Immature natural killer cell (primary cell): ENCODE measurements around the gene POTEH. TPM values are rescaled to one million over a fixed set of nuclear protein-coding genes. Genes with fewer than 3 reads are reported as not detected.
"Not testable (repeated sequence)": the region's sequence is repeated elsewhere in the genome, so short reads cannot be mapped to it uniquely, and the experiment has no call there.

Experiments
- DNase-seq, 3 donors: peaks; one replicate each; pipeline ENCODE4 v3.0.0; 2022; ENCODE audit warnings: mixed read lengths in 1 of 3
- H3K27ac Mint-ChIP-seq, 6 donors: one replicate each; pipeline ENCODE4 v1.8.0; 2020; ENCODE audit warnings: mixed read lengths in 6 of 6, mild to moderate bottlenecking in 5 of 6, inconsistent platforms in 4 of 6, moderate library complexity in 3 of 6
- H3K27me3 Mint-ChIP-seq, 3 donors: one replicate each; pipeline ENCODE4 v1.8.0; 2020 to 2021; ENCODE audit warnings: low read depth in 3 of 3, mild to moderate bottlenecking in 3 of 3, mixed read lengths in 3 of 3, moderate library complexity in 3 of 3, inconsistent platforms in 1 of 3
- H3K36me3 Mint-ChIP-seq, 3 donors: one replicate each; pipeline ENCODE4 v1.8.0; 2020; ENCODE audit warnings: mixed read lengths in 3 of 3, inconsistent platforms in 2 of 3, mild to moderate bottlenecking in 2 of 3
- H3K4me1 Mint-ChIP-seq, 2 donors: one replicate each; pipeline ENCODE4 v1.8.0; 2020; ENCODE audit warnings: inconsistent platforms in 2 of 2, mild to moderate bottlenecking in 2 of 2, mixed read lengths in 2 of 2, moderate library complexity in 1 of 2
- H3K4me3 Mint-ChIP-seq, 5 donors: one replicate each; pipeline ENCODE4 v1.8.0; 2020; ENCODE audit warnings: mild to moderate bottlenecking in 5 of 5, mixed read lengths in 5 of 5, inconsistent platforms in 3 of 5, moderate library complexity in 3 of 5
- H3K9me3 Mint-ChIP-seq, 6 donors: one replicate each; pipeline ENCODE4 v1.8.0; 2020; ENCODE audit warnings: mild to moderate bottlenecking in 6 of 6, mixed read lengths in 6 of 6, inconsistent platforms in 4 of 6, moderate library complexity in 3 of 6
- polyA plus RNA-seq, 3 donors: library from polyadenylated mRNA; unstranded; fragments of 300-500 nt; fragmentation: Illumina TruSeq; gene quantifications; one replicate each; pipeline ENCODE4 v1.2.3, GENCODE V29; 2021

The POTEH gene
- not detected for polyA plus RNA-seq

GRCh38 chr22:15689749-15690125 lies at the start of gene POTEH:
POTEH (plus strand) TSS chr22:15690026; CDS start chr22:15690078, 52 bp downstream.
- not testable (repeated sequence) for H3K27ac Mint-ChIP-seq, H3K36me3 Mint-ChIP-seq, DNase-seq, H3K27me3 Mint-ChIP-seq, H3K9me3 Mint-ChIP-seq, H3K4me1 Mint-ChIP-seq, H3K4me3 Mint-ChIP-seq

- H3K36me3 Mint-ChIP-seq, H3K4me3 Mint-ChIP-seq, H3K4me1 Mint-ChIP-seq, H3K27me3 Mint-ChIP-seq, DNase-seq, H3K27ac Mint-ChIP-seq, H3K9me3 Mint-ChIP-seq: not testable (repeated sequence)
These were observed 47.5 kb upstream of the POTEH start for GRCh38 chr22:15642288-15642861.

DNA sequence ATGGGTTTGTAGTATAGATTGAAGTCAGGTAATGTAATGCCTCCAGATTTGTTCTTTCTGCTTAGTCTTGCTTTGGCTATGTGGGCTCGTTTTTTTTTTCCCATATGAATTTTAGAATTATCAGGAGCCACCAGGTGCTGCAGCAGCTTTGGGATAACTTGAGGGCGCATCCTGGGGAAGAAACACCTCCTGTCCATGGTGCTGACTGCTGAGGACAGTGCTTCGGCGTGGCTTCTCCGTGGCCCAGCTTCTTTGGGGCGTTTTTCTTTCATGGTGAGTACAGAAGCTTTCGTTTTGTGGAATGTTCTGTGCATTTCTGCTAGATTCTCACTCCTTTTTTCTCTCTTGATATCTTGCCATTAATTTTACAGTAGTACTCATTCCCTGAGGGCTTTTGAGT lies 37.9 kb upstream of the POTEH start:
- H3K4me1 Mint-ChIP-seq, DNase-seq, H3K9me3 Mint-ChIP-seq, H3K27ac Mint-ChIP-seq, H3K27me3 Mint-ChIP-seq, H3K4me3 Mint-ChIP-seq, H3K36me3 Mint-ChIP-seq: not testable (repeated sequence)

DNA sequence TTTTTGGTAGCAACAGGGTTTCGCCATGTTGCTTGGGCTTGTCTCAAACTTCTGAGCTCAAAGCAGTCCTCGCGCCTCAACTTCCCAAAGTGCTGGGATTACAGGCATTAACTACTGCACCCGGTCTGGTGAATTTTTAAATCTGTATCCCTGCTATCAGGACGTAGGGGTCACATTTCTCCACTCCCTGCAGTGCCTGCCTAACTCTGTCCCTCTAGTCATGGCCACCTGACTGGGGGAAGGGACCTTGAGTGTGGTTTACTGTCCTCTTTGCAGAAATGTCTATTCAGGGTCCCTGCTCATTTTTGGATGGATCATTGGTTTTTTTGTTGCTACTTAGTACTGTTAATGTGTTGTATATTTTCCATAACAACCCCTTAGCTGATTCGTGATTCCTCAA lies 37.1 kb upstream of the POTEH start:
- H3K9me3 Mint-ChIP-seq = not testable (repeated sequence)

GRCh38 chr22:15653241-15653640 lies 36.6 kb upstream of the POTEH start:
- DNase-seq, H3K27ac Mint-ChIP-seq, H3K4me1 Mint-ChIP-seq, H3K36me3 Mint-ChIP-seq, H3K9me3 Mint-ChIP-seq, H3K27me3 Mint-ChIP-seq, H3K4me3 Mint-ChIP-seq: not testable (repeated sequence)

More for the DNA sequence above, 37.1 kb upstream of the POTEH start:
- not testable (repeated sequence) for H3K27ac Mint-ChIP-seq, H3K4me1 Mint-ChIP-seq, H3K36me3 Mint-ChIP-seq, H3K27me3 Mint-ChIP-seq, DNase-seq, H3K4me3 Mint-ChIP-seq

GRCh38 chr22:15661102-15661501 lies 28.7 kb upstream of the POTEH start:
- H3K27me3 Mint-ChIP-seq, H3K36me3 Mint-ChIP-seq, H3K27ac Mint-ChIP-seq, H3K4me1 Mint-ChIP-seq, H3K4me3 Mint-ChIP-seq, DNase-seq, H3K9me3 Mint-ChIP-seq: not testable (repeated sequence)

DNA sequence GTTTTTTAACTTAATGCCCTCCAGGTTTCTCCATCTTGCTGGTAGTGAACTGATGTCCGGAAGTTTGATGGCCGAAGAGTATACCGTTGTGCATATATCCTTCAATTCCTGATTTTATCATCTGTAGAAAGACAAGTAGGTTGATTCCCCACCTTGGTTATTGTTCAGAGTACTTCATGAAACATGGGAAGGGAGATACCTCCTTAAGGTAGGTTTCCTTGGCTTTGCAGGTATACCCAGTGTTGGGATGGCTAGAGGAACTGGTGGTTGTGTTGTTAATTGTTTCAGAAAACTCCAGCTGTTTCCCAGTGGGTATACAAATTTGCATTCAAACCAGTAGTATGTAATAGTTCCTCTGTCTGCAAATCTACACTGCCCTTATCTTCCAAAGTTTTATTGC lies 25.1 kb upstream of the POTEH start:
- not testable (repeated sequence) for H3K36me3 Mint-ChIP-seq

DNA sequence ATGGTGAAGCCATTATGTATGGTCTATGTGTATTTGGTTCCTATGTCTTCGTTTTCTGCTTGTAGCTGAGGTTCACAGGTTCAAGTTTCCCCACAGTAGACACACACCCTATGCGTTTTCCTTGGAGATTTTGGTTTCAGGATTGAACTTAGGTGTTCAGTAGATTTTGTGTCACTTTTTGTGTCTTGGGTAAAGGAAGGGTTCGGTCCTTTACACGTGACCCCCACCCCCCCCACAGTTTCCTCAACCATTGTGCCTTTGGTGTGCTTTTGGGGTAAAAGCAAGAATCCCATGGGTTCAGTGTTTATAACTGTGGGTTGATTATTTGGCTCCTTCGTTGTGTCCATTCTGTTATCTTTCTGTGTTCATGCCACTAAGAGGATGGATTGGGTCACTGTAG lies 24.3 kb upstream of the POTEH start:
- not testable (repeated sequence) for H3K4me3 Mint-ChIP-seq, H3K36me3 Mint-ChIP-seq, DNase-seq, H3K27ac Mint-ChIP-seq, H3K27me3 Mint-ChIP-seq, H3K9me3 Mint-ChIP-seq, H3K4me1 Mint-ChIP-seq

More for the DNA sequence above, 25.1 kb upstream of the POTEH start:
- H3K27me3 Mint-ChIP-seq, H3K4me1 Mint-ChIP-seq, H3K9me3 Mint-ChIP-seq, H3K27ac Mint-ChIP-seq, H3K4me3 Mint-ChIP-seq, DNase-seq: not testable (repeated sequence)

GRCh38 chr22:15669430-15669829 lies 20.4 kb upstream of the POTEH start:
- not testable (repeated sequence) for H3K4me3 Mint-ChIP-seq, H3K27me3 Mint-ChIP-seq, DNase-seq, H3K4me1 Mint-ChIP-seq, H3K9me3 Mint-ChIP-seq, H3K27ac Mint-ChIP-seq, H3K36me3 Mint-ChIP-seq

- H3K4me1 Mint-ChIP-seq, H3K36me3 Mint-ChIP-seq, H3K4me3 Mint-ChIP-seq, H3K27me3 Mint-ChIP-seq, DNase-seq, H3K9me3 Mint-ChIP-seq, H3K27ac Mint-ChIP-seq: not testable (repeated sequence)
These were observed 10.1 kb upstream of the POTEH start for GRCh38 chr22:15679702-15680101.

DNA sequence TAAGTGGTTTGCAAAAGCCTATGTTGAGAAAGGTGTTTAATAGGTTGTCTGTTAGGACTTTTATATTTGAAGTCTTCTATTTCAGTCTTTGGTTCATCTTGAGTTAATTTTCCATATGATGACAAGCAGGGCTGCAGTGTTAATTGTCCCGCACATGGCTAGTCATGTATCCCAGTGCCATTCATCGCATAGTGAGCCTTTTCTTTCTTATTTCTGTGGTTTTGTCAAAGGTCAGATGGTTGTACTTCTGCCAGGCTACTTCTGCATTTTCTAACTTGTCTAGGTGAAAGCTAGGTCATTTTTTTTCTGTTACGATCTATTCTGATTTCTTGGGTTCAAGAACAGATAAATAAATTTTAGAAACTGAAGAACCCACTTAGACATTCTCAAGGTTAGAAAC lies 5.7 kb upstream of the POTEH start:
- not testable (repeated sequence) for H3K9me3 Mint-ChIP-seq, H3K27ac Mint-ChIP-seq, H3K4me1 Mint-ChIP-seq, H3K36me3 Mint-ChIP-seq, H3K4me3 Mint-ChIP-seq, H3K27me3 Mint-ChIP-seq, DNase-seq

DNA sequence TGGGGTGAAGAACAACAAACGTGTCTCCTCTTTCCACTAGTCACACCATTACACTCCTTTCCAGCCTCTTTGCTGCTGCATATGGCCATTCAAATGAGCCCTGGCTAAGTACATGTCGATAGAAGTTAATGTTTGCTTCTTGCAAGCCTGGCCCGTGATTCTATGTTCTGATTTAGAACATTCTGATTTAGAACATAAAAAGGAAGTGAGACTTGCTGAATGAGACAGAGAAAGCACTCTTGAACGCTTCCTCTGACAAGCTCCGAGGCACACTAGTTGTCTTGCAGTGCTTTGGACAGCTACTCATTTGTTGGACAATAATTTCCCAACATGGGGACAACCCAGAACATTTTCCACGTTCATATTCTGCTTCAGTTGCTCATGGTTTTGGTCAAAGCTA lies 5.1 kb upstream of the POTEH start:
- H3K9me3 Mint-ChIP-seq, H3K36me3 Mint-ChIP-seq, H3K4me3 Mint-ChIP-seq, DNase-seq, H3K27me3 Mint-ChIP-seq, H3K4me1 Mint-ChIP-seq, H3K27ac Mint-ChIP-seq: not testable (repeated sequence)

DNA sequence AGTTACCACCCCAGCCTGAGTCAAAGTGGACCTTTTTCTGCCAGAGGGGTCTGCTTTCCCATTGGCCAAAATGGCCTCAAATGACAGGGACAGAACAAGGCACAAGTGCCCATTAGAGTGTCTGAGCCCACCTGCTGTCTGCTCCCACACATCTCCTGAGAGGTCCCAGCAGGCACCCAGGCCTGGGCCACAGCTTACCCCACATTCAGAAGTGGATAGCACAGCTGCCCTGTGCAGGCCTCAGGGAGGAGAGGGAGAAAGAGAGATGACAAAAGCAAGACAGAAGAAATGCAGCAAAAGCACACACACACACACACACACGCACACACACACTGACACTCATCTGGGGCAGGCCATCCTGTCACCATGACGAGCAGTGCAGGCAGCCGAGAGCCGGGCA lies 4.2 kb upstream of the POTEH start:
- not testable (repeated sequence) for H3K27ac Mint-ChIP-seq, H3K4me1 Mint-ChIP-seq, H3K9me3 Mint-ChIP-seq, H3K36me3 Mint-ChIP-seq, H3K4me3 Mint-ChIP-seq, H3K27me3 Mint-ChIP-seq, DNase-seq

- H3K4me1 Mint-ChIP-seq, H3K27me3 Mint-ChIP-seq, H3K4me3 Mint-ChIP-seq, DNase-seq, H3K27ac Mint-ChIP-seq, H3K9me3 Mint-ChIP-seq, H3K36me3 Mint-ChIP-seq: not testable (repeated sequence)
These were observed 2.7 kb upstream of the POTEH start for GRCh38 chr22:15687086-15687485.

GRCh38 chr22:15687676-15688075 lies 2.1 kb upstream of the POTEH start:
- H3K27ac Mint-ChIP-seq, H3K36me3 Mint-ChIP-seq, H3K27me3 Mint-ChIP-seq, DNase-seq, H3K9me3 Mint-ChIP-seq, H3K4me1 Mint-ChIP-seq, H3K4me3 Mint-ChIP-seq: not testable (repeated sequence)

DNA sequence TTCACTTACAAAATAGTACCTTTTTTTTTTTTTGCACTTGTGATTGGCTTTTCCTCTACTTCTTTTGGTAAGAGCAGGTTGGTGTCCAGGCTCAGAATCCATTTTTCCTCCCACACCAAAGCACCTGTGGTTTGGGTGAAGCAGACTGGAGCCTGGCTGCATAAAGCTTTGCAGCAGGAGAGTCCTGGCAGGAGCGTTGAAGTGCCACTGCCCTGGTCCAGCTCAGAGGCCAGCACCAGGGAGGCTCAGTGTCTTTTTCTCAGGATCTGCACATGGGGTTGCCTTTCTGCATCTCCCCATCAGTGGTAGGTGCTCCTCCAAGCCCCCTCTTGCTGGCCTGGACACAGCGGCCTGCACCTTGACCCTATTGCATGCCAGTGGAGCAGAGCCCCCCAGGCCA lies 1.7 kb upstream of the POTEH start:
- not testable (repeated sequence) for H3K4me1 Mint-ChIP-seq, H3K27ac Mint-ChIP-seq, H3K9me3 Mint-ChIP-seq, H3K27me3 Mint-ChIP-seq, DNase-seq, H3K36me3 Mint-ChIP-seq, H3K4me3 Mint-ChIP-seq
